Ovary (tissue), 9 donors: ENCODE measurements around the gene NHP2. TPM values are rescaled to one million over a fixed set of nuclear protein-coding genes. Genes with fewer than 3 reads are reported as not detected.

Experiments used
- DNase-seq, 5 donors: peaks; one replicate each; pipeline ENCODE4 v3.0.0-alpha.2; 2019 to 2020
- H3K27ac ChIP-seq, 2 donors: fragments of 200-600 bp; one replicate each; pipeline versions ENCODE4 v1.5.1 to v1.8.0; 2019 to 2022
- H3K27me3 ChIP-seq: fragments of 200-600 bp; one replicate; pipeline ENCODE4 v1.8.0; 2022
- H3K36me3 ChIP-seq: fragments of 200-600 bp; sonication (generic); one replicate; pipeline ENCODE4 v1.5.1; 2019
- H3K4me1 ChIP-seq: one replicate; pipeline ENCODE4 v1.8.1; 2013; ENCODE audit warnings: mild to moderate bottlenecking, moderate library complexity; ENCODE audit not compliant: insufficient read depth
- H3K4me3 ChIP-seq: fragments of 200-600 bp; sonication (generic); one replicate; pipeline ENCODE4 v1.5.1; 2017
- H3K9me3 ChIP-seq, 2 donors: fragments of 200-600 bp in 1 of 2; sonication (generic) in 1 of 2; one replicate each; pipeline versions ENCODE4 v1.5.1 to v1.8.1; 2013 to 2019; ENCODE audit warnings: mild to moderate bottlenecking in 1 of 2, moderate library complexity in 1 of 2
- CTCF ChIP-seq, 3 donors: fragments of 450-650 bp in 2 of 3; fragments of 200-600 bp in 1 of 3; IDR thresholded peaks; one replicate each; pipeline versions ENCODE4 v1.5.1 to v1.8.0; 2016 to 2022; ENCODE audit warnings: antibody characterized with exemption in 3 of 3, mild to moderate bottlenecking in 1 of 3
- EP300 ChIP-seq: sonication (generic); formaldehyde crosslinking; IDR thresholded peaks from one replicate; pipeline ENCODE4 v1.6.1; 2017; ENCODE audit warnings: antibody characterized with exemption
- POLR2A ChIP-seq: fragments of 450-650 bp; IDR thresholded peaks from one replicate; pipeline ENCODE4 v1.6.1; 2017; ENCODE audit warnings: antibody characterized with exemption, mild to moderate bottlenecking, moderate library complexity
- WGBS, 3 donors: extraction: QIAGEN DNeasy Blood & Tissue Kit in 1 of 3; methylation state at CpG; one replicate each; pipeline versions ENCODE4 v1.1.5 to v1.1.7; 2013 to 2017; 5-methylcytosine and 5-hydroxymethylcytosine counted together
- intact Hi-C, 4 donors: fragments of 100-400 bp; cut with DNase I; formaldehyde crosslinking; loops; one replicate each; pipeline versions ENCODE4 v1.11.0 to v1.15.1; 2022 to 2023
- polyA plus RNA-seq, 2 donors: library from polyadenylated mRNA; stranded (reverse); fragments of 200-250 nt in 1 of 2; fragments of 350-450 nt in 1 of 2; fragmentation: Illumina TruSeq in 1 of 2; extraction: RNeasy Lipid Tissue Mini Kit (QIAGEN cat#74804) in 1 of 2; gene quantifications; one replicate each; pipeline ENCODE4 v1.2.3, GENCODE V29; 2013 to 2014
- total RNA-seq, 7 donors: library from RNA; depleted of rRNA in 2 of 7; stranded (reverse); fragments of >200 nt in 2 of 7; fragmentation: NEBNext Ultra II Directional in 3 of 7; extraction: Animal tissue kit (Norgen Biotek cat#: 25700) in 3 of 7; gene quantifications; one replicate each; pipeline versions ENCODE4 v1.1.0 to v1.2.4, GENCODE V29; 2016 to 2023
- donor health status: DM: no; HTN: no; CAD: no; lungs with moderate emphysema.
- donor health status: DM: no; HTN: no; CAD: no.
- donor health status: Bipolar disorder and iron deficiency.
- donor health status: DM: yes; HTN: yes; CAD: no.
- donor health status: DM: no; HTN: no; CAD: no.
- donor health status: DM: yes; HTN: yes; CAD: no.

Gene NHP2
- total and polyA plus RNA-seq, 9 donors: 50.1 to 174 (median 115) TPM

GRCh38 chr5:178187014-178187413 lies 33.3 kb upstream of the NHP2 start, which contains the start of gene GMCL2:
Gene GMCL2, minus strand, starts transcription at chr5:178187371. Its CDS starts 72 bp downstream, at chr5:178187299.
- no peak within 1 kb of the TSS for H3K27ac ChIP-seq
- no peaks in the 10 kb centered on the region for H3K27me3 ChIP-seq
- no peak for TF ChIP-seq EP300
- no peak for TF ChIP-seq CTCF (IDR thresholded peaks at IDR 0.05)
- no peak for TF ChIP-seq POLR2A
- intact Hi-C loops: no loop called here
- H3K36me3 ChIP-seq: no peaks in the 10 kb centered on the region
- 61 to 81% (median 61%) methylated on average over 27 of the region's 27 CpGs for WGBS, 3 donors
- H3K4me1 ChIP-seq: no peaks in the 10 kb centered on the region
- H3K4me3 ChIP-seq: no peak within 1 kb of the TSS
- no peak for DNase-seq
- H3K9me3 ChIP-seq: no peaks in the 10 kb centered on the region

DNA sequence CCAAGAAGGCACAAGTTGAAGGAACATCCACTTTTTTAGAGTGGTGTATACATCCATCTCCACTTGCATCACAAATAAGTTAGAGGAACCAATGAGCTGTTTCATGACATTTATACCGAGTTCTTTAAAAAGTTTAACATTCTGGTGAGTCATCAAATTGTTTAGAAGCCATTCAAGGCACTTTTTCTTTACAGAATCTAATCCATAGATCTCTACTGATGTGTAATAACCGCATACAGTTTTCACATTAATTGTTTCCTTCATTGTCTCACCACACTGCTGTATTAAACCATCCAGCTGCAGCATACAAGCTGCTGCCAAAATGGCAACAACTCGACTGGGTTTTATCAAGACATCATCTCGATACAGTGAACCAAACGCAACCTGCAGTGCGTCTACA lies 32.7 kb upstream of the NHP2 start:
- H3K36me3 ChIP-seq: no peaks in the 10 kb centered on the region
- intact Hi-C loops: no loop called here
- no peak overlapping the region for H3K27ac ChIP-seq
- H3K4me3 ChIP-seq: no peak overlapping the region
- no peaks in the 10 kb centered on the region for H3K4me1 ChIP-seq
- no peak for DNase-seq
- no peaks in the 10 kb centered on the region for H3K9me3 ChIP-seq
- TF ChIP-seq POLR2A (no peak), EP300 (no peak), CTCF (IDR thresholded peaks at IDR 0.05) (no peak)
- 32 to 44% (median 33%) methylated on average over 6 of the region's 6 CpGs for WGBS, 3 donors
- H3K27me3 ChIP-seq: no peaks in the 10 kb centered on the region

GRCh38 chr5:178182158-178182876 lies 28.6 kb upstream of the NHP2 start:
- H3K9me3 ChIP-seq: no peaks in the 10 kb centered on the region
- H3K4me1 ChIP-seq: no peaks in the 10 kb centered on the region
- no peak overlapping the region for H3K4me3 ChIP-seq
- no peak overlapping the region for H3K27ac ChIP-seq
- no peak for TF ChIP-seq EP300
- TF ChIP-seq POLR2A: no peak
- TF ChIP-seq CTCF (IDR thresholded peaks at IDR 0.05): no peak
- H3K27me3 ChIP-seq: no peaks in the 10 kb centered on the region
- intact Hi-C loops: no loop called here
- H3K36me3 ChIP-seq: no peaks in the 10 kb centered on the region
- 29 to 40% (median 33%) methylated on average over 4 of the region's 4 CpGs for WGBS, 3 donors
- DNase-seq: no peak

GRCh38 chr5:178180141-178180863 lies 26.6 kb upstream of the NHP2 start:
- DNase-seq: no peak
- no peak overlapping the region for H3K27ac ChIP-seq
- TF ChIP-seq CTCF (IDR thresholded peaks at IDR 0.05) (no peak), POLR2A (no peak), EP300 (no peak)
- WGBS, 3 donors: 14 to 31% (median 19%) methylated on average over 9 of the region's 9 CpGs
- H3K36me3 ChIP-seq: no peaks in the 10 kb centered on the region
- H3K4me1 ChIP-seq: no peaks in the 10 kb centered on the region
- H3K4me3 ChIP-seq: no peak overlapping the region
- no peaks in the 10 kb centered on the region for H3K27me3 ChIP-seq
- no peaks in the 10 kb centered on the region for H3K9me3 ChIP-seq
- intact Hi-C loops: no loop called here
